ENCODE data around the gene HAPLN2. TPM values are rescaled to one million over a fixed set of nuclear protein-coding genes. Genes with fewer than 3 reads are reported as not detected.

HAPLN2 gene
- total RNA-seq, 2 donors from 2014 or later, result 1.2 to 1.8 TPM

DNA sequence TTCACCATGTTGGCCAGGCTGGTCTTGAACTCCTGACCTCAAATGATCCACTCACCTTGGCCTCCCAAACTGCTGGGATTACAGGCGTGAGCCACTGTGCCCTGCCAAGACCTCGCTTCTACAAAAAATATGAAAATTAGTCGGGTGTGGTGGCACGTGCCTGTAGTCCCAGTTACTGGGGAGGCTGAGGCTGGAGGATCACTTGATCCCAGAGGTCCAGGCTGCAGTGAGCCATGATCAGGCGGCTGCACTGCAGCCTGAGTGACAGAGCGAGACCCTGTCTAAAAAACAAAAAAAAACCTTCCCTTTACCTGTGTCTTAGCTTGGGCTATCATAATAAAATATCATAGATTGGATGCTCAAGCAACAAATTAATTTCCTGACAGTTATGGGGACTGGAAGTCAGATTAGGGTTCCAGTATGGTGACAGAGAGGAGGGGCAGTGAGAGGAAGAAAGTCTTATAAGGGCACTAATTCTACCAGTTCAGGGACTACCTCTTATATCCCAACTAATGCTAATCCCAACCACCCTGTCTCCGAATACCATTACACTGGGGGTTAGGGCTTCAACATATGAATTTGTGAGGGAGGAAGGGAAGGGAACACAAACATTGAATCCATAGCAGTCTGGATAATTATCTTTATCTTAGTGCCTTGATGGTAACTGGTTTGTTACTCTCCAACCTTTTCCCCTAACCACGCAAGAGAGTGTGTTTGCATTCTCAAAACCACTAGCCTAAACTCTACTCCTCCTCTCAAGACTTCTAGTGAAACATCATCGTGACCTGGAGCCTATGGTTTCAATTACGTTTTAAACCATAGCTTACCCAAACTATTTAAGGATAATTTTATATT, 28.7 kb upstream of the HAPLN2 start:
- Histone ChIP-seq H3K36me3 (peaks cover 22% of the 10 kb centered on the region), H3K27me3 (no peaks in the 10 kb centered on the region), H3K4me3 (peak overlapping the region in 1 of 2 donors; percentile 71), H3K4me1 (peaks cover 0 to 14% of the 10 kb centered on the region in 2 donors), H3K9me3 (no peaks in the 10 kb centered on the region), H3K27ac (peak overlapping the region; percentile 84 to 86)
- TF ChIP-seq, protein P1, sequence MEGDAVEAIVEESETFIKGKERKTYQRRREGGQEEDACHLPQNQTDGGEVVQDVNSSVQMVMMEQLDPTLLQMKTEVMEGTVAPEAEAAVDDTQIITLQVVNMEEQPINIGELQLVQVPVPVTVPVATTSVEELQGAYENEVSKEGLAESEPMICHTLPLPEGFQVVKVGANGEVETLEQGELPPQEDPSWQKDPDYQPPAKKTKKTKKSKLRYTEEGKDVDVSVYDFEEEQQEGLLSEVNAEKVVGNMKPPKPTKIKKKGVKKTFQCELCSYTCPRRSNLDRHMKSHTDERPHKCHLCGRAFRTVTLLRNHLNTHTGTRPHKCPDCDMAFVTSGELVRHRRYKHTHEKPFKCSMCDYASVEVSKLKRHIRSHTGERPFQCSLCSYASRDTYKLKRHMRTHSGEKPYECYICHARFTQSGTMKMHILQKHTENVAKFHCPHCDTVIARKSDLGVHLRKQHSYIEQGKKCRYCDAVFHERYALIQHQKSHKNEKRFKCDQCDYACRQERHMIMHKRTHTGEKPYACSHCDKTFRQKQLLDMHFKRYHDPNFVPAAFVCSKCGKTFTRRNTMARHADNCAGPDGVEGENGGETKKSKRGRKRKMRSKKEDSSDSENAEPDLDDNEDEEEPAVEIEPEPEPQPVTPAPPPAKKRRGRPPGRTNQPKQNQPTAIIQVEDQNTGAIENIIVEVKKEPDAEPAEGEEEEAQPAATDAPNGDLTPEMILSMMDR (IDR thresholded peaks at IDR 0.05), result no peak
- DNase-seq (ENCODE audit: low spot score), result no peak

DNA sequence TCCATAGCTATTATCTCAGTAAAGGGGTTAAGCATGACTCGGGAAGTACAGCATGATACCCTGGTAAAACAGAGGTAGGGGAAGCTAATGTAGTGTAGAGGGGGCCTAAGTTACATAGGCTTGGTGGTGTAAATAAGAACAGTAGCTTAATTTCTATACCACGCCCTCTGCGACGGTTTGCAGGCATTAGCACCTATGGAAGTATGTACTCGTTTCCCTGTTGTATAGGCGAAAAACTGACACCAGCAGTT, 28.1 kb upstream of the HAPLN2 start:
- peaks cover 27% of the 10 kb centered on the region for H3K36me3 ChIP-seq
- peaks cover 0 to 14% of the 10 kb centered on the region in 2 donors for H3K4me1 ChIP-seq
- H3K27me3 ChIP-seq, result no peaks in the 10 kb centered on the region
- H3K9me3 ChIP-seq, result no peaks in the 10 kb centered on the region
- peak overlapping the region; percentile 84 to 86 for H3K27ac ChIP-seq
- peak overlapping the region; percentile 55 to 71 for H3K4me3 ChIP-seq
- TF ChIP-seq, protein P1 (IDR thresholded peaks at IDR 0.05), result no peak
- no peak for DNase-seq (ENCODE audit: low spot score)

DNA sequence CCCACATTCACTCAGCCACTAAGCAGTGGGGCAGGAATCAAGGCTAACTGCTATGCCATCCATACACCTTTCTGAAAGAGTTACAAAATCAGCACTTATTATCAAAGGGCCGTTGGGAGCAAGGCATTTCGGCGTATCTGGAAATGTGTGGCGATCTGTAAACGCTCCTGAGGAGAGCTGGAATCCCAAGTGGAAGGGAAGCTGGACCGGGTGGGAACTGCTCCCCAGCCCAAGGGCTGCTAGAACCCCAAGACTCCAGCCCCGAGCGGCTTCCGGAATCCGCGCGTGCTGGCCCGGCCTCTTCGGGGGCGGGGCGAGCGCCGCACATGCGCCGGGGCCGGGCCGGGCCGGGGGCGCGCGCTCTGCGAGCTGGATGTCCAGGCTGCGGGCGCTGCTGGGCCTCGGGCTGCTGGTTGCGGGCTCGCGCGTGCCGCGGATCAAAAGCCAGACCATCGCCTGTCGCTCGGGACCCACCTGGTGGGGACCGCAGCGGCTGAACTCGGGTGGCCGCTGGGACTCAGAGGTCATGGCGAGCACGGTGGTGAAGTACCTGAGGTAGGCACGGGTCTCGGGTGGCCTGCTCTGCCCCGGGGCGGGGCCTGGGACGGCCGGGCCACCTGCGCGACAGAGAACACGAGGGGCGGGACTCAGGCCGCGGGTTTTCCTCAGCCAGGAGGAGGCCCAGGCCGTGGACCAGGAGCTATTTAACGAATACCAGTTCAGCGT, 27.6 kb upstream of the HAPLN2 start, which contains the start of gene NAXE:
Gene NAXE, plus strand, starts transcription at position 345 of the 726 bp plus-strand sequence. Its CDS starts 29 bp downstream, at position 374.
- Histone ChIP-seq H3K4me3 (peak within 1 kb of the TSS; percentile 55 to 71), H3K9me3 (no peaks in the 10 kb centered on the region), H3K4me1 (peaks cover 0 to 14% of the 10 kb centered on the region in 2 donors), H3K27ac (peak within 1 kb of the TSS; percentile 84 to 86), H3K27me3 (no peaks in the 10 kb centered on the region), H3K36me3 (peaks cover 27% of the 10 kb centered on the region)
- peak; percentile 60 for DNase-seq (ENCODE audit: low spot score)
- TF ChIP-seq, protein P1 (IDR thresholded peaks at IDR 0.05), result no peak

DNA sequence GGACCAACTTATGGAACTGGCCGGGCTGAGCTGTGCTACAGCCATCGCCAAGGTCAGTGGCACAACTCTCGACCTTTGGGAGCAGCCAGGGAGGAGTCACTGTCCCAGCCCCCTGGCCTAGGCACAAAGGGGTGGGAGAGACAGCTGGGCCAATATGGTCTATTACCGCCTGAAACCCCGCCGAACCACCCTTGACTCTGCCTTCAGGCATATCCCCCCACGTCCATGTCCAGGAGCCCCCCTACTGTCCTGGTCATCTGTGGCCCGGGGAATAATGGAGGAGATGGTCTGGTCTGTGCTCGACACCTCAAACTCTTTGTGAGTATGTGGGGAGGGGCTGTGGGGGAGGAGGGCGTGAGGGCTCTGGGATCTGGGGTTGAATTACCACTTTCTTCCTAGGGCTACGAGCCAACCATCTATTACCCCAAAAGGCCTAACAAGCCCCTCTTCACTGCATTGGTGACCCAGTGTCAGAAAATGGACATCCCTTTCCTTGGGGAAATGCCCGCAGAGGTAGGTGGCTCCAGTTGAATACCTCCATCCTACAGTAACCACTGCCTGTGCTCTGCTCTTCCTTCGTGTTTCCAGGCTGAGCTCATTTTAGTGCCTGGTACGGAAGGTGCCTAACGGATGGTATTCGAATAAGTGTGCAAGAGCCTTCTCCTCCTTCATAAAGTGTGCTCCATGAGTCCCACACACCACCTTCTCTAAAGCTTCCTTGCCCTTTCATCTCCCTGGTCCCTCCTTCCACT, 26.9 kb upstream of the HAPLN2 start:
- peak overlapping the region; percentile 84 to 86 for H3K27ac ChIP-seq
- no peak for DNase-seq (ENCODE audit: low spot score)

More for the DNA sequence above, 26.9 kb upstream of the HAPLN2 start:
- H3K27me3 ChIP-seq, result no peaks in the 10 kb centered on the region
- H3K4me1 ChIP-seq, result peaks cover 0 to 14% of the 10 kb centered on the region in 2 donors
- peak overlapping the region; percentile 55 to 71 for H3K4me3 ChIP-seq
- H3K9me3 ChIP-seq, result no peaks in the 10 kb centered on the region
- peaks cover 27% of the 10 kb centered on the region for H3K36me3 ChIP-seq
- TF ChIP-seq, protein P1 (IDR thresholded peaks at IDR 0.05), result no peak
